ENCODE data around the gene DTNB. TPM values are rescaled to one million over a fixed set of nuclear protein-coding genes. Genes with fewer than 3 reads are reported as not detected.

The DTNB gene
- total and polyA plus RNA-seq, 2 donors (not counting 3 experiments of a cell fraction or from before 2014, with no cell fraction given) = 11.5 to 17.0 TPM

DNA sequence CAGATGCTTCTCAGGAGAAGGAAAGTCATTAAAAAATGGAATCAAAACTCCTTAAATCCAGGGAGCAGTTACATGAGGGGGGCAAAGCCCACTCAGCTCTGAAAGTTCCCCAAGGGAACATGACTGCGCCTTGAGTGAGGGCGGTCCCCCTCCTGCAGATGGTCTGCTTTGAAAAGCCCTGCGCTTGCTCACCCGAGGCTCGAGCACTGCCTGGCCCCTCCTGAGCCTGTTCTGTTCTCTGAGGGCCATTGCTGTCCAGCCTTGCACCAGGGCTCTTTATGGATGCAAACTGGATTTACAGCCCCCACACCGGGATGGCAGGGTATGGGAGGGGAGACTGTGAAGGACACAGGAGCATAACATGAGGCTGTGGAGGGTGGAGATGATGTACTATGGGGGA is 293.8 kb downstream of the DTNB start:
- no peak for DNase-seq (ENCODE audit: low read depth, low spot score)
- no TSS peak for BruUV-seq (replicated peaks)
- H3K27me3 ChIP-seq (ENCODE audit: control insufficient read depth in 2 of 2, insufficient read depth in 2 of 2, low read length in 2 of 2) = no peaks in the 10 kb centered on the region
- no peak overlapping the region for H3K4me2 ChIP-seq (ENCODE audit: insufficient read depth, low read length)
- TF ChIP-seq, protein P1, sequence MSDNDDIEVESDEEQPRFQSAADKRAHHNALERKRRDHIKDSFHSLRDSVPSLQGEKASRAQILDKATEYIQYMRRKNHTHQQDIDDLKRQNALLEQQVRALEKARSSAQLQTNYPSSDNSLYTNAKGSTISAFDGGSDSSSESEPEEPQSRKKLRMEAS (IDR thresholded peaks at IDR 0.05; ENCODE audit: insufficient read depth, insufficient read length) = no peak
- no peak for TF ChIP-seq POLR2A (IDR thresholded peaks at IDR 0.05; ENCODE audit: low read depth, low read length)
- no peak for TF ChIP-seq EZH2 (IDR thresholded peaks at IDR 0.05; ENCODE audit: borderline replicate concordance, low read depth, low read length, severe bottlenecking)
- no peak for TF ChIP-seq FOS (IDR thresholded peaks at IDR 0.05; ENCODE audit: borderline replicate concordance, insufficient read depth, low read length)
- no peak for TF ChIP-seq POLR2AphosphoS5 (IDR thresholded peaks at IDR 0.05; ENCODE audit: insufficient read depth, low read depth, low read length)
- TF ChIP-seq MYC (IDR thresholded peaks at IDR 0.05; ENCODE audit: low read depth, low read length) = no peak
- TF ChIP-seq GATA2 (IDR thresholded peaks at IDR 0.05; ENCODE audit: insufficient read depth, insufficient read length, low read depth, low read length) = no peak
- TF ChIP-seq JUN (IDR thresholded peaks at IDR 0.05; ENCODE audit: borderline replicate concordance, insufficient read depth, insufficient read length, low read depth) = no peak
- TF ChIP-seq, protein P2, sequence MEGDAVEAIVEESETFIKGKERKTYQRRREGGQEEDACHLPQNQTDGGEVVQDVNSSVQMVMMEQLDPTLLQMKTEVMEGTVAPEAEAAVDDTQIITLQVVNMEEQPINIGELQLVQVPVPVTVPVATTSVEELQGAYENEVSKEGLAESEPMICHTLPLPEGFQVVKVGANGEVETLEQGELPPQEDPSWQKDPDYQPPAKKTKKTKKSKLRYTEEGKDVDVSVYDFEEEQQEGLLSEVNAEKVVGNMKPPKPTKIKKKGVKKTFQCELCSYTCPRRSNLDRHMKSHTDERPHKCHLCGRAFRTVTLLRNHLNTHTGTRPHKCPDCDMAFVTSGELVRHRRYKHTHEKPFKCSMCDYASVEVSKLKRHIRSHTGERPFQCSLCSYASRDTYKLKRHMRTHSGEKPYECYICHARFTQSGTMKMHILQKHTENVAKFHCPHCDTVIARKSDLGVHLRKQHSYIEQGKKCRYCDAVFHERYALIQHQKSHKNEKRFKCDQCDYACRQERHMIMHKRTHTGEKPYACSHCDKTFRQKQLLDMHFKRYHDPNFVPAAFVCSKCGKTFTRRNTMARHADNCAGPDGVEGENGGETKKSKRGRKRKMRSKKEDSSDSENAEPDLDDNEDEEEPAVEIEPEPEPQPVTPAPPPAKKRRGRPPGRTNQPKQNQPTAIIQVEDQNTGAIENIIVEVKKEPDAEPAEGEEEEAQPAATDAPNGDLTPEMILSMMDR (IDR thresholded peaks at IDR 0.05; ENCODE audit: extremely low read depth in 1 of 2, insufficient read depth in 1 of 2, low read depth in 1 of 2, low read length in 2 of 2) = no peak
- H3K9me1 ChIP-seq (replicated peaks; ENCODE audit: control insufficient read depth, extremely low read depth, insufficient read depth, low read length) = no peaks in the 10 kb centered on the region
- no peak overlapping the region for H2AFZ ChIP-seq (ENCODE audit: low read depth, low read length)
- no peaks in the 10 kb centered on the region for H3K36me3 ChIP-seq (ENCODE audit: control insufficient read depth in 2 of 2, extremely low read depth in 1 of 2, insufficient read depth in 2 of 2, low read length in 2 of 2)
- H3K27ac ChIP-seq (ENCODE audit: insufficient read depth, low read depth, low read length) = no peak overlapping the region
- ChIA-PET CTCF (interaction anchor here (0.9 to 1.0 kb wide), 2 partner anchors 18 to 51 kb away, joined by 3 to 4 read pairs; no protein-coding TSS in a partner anchor), POLR2A (no interaction called here)
- no peaks in the 10 kb centered on the region for H3K9me3 ChIP-seq (replicated peaks; ENCODE audit: control insufficient read depth, insufficient read depth, low read length)
- no peaks in the 10 kb centered on the region for H3K79me2 ChIP-seq (ENCODE audit: control insufficient read depth, insufficient read depth, low read length)
- intact Hi-C loops (cut with micrococcal nuclease) = loop anchor here (5.0 kb wide), 1 partner anchor 283 kb away; no protein-coding TSS in a partner anchor
- dilution Hi-C loops (cut with MboI; ENCODE audit: extremely low pct_ligation_motif_present, low sequenced_read_pairs) = no loop called here
- H3K4me3 ChIP-seq (replicated peaks in 1 of 3; ENCODE audit: insufficient read depth in 1 of 3, low read depth in 1 of 3, low read length in 3 of 3) = no peak overlapping the region
- FAIRE-seq = no peak
- no peaks in the 10 kb centered on the region for H4K20me1 ChIP-seq (replicated peaks; ENCODE audit: control insufficient read depth, extremely low read depth, insufficient read depth, low read length)
- H3K4me1 ChIP-seq (ENCODE audit: control insufficient read depth, extremely low read depth, insufficient read depth, low read length) = peaks cover 11% of the 10 kb centered on the region
- H3K9ac ChIP-seq (replicated peaks; ENCODE audit: extremely low read depth, insufficient read depth, low read length) = no peak overlapping the region
